ENCODE measurements around the gene IQGAP3.

Gene IQGAP3

GRCh38 chr1:156489935-156490293, 82.5 kb downstream of the IQGAP3 start:
- TF ChIP-seq, protein P1, sequence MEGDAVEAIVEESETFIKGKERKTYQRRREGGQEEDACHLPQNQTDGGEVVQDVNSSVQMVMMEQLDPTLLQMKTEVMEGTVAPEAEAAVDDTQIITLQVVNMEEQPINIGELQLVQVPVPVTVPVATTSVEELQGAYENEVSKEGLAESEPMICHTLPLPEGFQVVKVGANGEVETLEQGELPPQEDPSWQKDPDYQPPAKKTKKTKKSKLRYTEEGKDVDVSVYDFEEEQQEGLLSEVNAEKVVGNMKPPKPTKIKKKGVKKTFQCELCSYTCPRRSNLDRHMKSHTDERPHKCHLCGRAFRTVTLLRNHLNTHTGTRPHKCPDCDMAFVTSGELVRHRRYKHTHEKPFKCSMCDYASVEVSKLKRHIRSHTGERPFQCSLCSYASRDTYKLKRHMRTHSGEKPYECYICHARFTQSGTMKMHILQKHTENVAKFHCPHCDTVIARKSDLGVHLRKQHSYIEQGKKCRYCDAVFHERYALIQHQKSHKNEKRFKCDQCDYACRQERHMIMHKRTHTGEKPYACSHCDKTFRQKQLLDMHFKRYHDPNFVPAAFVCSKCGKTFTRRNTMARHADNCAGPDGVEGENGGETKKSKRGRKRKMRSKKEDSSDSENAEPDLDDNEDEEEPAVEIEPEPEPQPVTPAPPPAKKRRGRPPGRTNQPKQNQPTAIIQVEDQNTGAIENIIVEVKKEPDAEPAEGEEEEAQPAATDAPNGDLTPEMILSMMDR (IDR thresholded peaks at IDR 0.05): no peak
- no peak for TF ChIP-seq ZFX (IDR thresholded peaks at IDR 0.05; ENCODE audit: borderline replicate concordance)

GRCh38 chr1:156489166-156489934, 83.0 kb downstream of the IQGAP3 start:
- TF ChIP-seq, protein P1 (IDR thresholded peaks at IDR 0.05): no peak
- no peak for TF ChIP-seq ZFX (IDR thresholded peaks at IDR 0.05; ENCODE audit: borderline replicate concordance)

More at GRCh38 chr1:156489935-156490293, 82.5 kb downstream of the IQGAP3 start:
- peak overlapping the region; percentile 29 for H3K27ac ChIP-seq

GRCh38 chr1:156488566-156489165, 83.7 kb downstream of the IQGAP3 start:
- TF ChIP-seq, protein P1 (IDR thresholded peaks at IDR 0.05): no peak
- TF ChIP-seq ZFX (IDR thresholded peaks at IDR 0.05; ENCODE audit: borderline replicate concordance): no peak
- H3K27ac ChIP-seq: peak overlapping the region; percentile 6; the same call in 1 of the 2 replicates

More at GRCh38 chr1:156489166-156489934, 83.0 kb downstream of the IQGAP3 start:
- H3K27ac ChIP-seq: peak overlapping the region; percentile 29

GRCh38 chr1:156487862-156488261, 84.5 kb downstream of the IQGAP3 start:
- TF ChIP-seq, protein P1 (IDR thresholded peaks at IDR 0.05): no peak
- no peak for TF ChIP-seq ZFX (IDR thresholded peaks at IDR 0.05; ENCODE audit: borderline replicate concordance)

GRCh38 chr1:156486421-156487344, 85.7 kb downstream of the IQGAP3 start:
- TF ChIP-seq ZFX (IDR thresholded peaks at IDR 0.05; ENCODE audit: borderline replicate concordance): no peak
- TF ChIP-seq, protein P1 (IDR thresholded peaks at IDR 0.05): no peak
- no peak overlapping the region for H3K27ac ChIP-seq

More at GRCh38 chr1:156487862-156488261, 84.5 kb downstream of the IQGAP3 start:
- H3K27ac ChIP-seq: 0 out of 2 replicates have a peak overlapping the region, but pooled peaks have one; percentile 6

DNA sequence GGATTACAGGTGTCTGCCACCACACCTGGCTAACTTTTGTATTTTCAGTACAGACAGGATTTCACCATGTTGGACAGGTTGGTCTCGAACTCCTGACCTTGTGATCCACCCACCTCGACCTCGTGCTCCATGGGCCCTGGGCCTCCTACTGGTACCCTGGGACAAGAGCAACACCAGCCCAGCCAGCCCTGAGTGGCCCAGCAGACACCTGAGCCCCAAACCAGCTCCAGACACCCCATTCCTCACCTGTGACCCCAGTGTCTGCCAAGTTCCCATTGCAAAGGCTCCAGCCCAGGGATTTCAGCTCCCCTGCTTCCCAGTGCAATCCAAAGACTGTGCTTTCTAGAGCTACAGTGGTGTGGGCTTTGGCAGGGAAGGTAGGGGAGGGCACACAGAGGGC, 86.4 kb downstream of the IQGAP3 start:
- H3K27ac ChIP-seq: no peak overlapping the region
- TF ChIP-seq, protein P1 (IDR thresholded peaks at IDR 0.05): no peak

Data from 22Rv1 (cell line).